Neural crest cell (in vitro differentiated cells): ENCODE data around the gene ADARB1. TPM values are rescaled to one million over a fixed set of nuclear protein-coding genes. Genes with fewer than 3 reads are reported as not detected.

Experiments used
- DNase-seq: peaks from one replicate; pipeline ENCODE4 v3.0.0; 2021; ENCODE audit warnings: low read depth, mixed read lengths, low spot score
- H3K27ac Mint-ChIP-seq: one replicate; pipeline ENCODE4 v1.8.0; 2021; ENCODE audit warnings: mild to moderate bottlenecking, mixed read lengths; ENCODE audit not compliant: unreplicated experiment
- H3K27me3 Mint-ChIP-seq: 2 replicates; pipeline ENCODE4 v1.8.0; 2021; ENCODE audit warnings: low read depth, mild to moderate bottlenecking, mixed read lengths
- H3K36me3 Mint-ChIP-seq: 2 replicates; pipeline ENCODE4 v1.8.0; 2021; ENCODE audit warnings: low read depth, mild to moderate bottlenecking, mixed read lengths
- H3K4me1 Mint-ChIP-seq: 2 replicates; pipeline ENCODE4 v1.8.0; 2021; ENCODE audit warnings: mixed read lengths
- H3K4me3 Mint-ChIP-seq: one replicate; pipeline ENCODE4 v1.8.0; 2021; ENCODE audit warnings: mild to moderate bottlenecking, mixed read lengths
- H3K9me3 Mint-ChIP-seq: 2 replicates; pipeline ENCODE4 v1.8.0; 2021; ENCODE audit warnings: mixed read lengths
- CTCF ChIP-seq: fragments of 200-600 bp; sonication (generic); conservative IDR thresholded peaks from 2 replicates; pipeline ENCODE4 v1.5.0; 2021; ENCODE audit warnings: antibody characterized with exemption, mild to moderate bottlenecking
- total RNA-seq: library from RNA; stranded (reverse); gene quantifications from 2 replicates; pipeline ENCODE4 v1.2.1, GENCODE V29; 2021

Gene ADARB1
- total RNA-seq, 1 donor from 2014 or later, result 21.0 TPM

- Mint-ChIP-seq H3K4me3 (no peak overlapping the region), H3K9me3 (no peaks in the 10 kb centered on the region), H3K36me3 (no peaks in the 10 kb centered on the region), H3K27ac (no peak overlapping the region), H3K27me3 (peaks cover 7% of the 10 kb centered on the region), H3K4me1 (peaks cover 23% of the 10 kb centered on the region)
- DNase-seq, result no peak
- no peak for TF ChIP-seq CTCF
These were observed 14.3 kb upstream of the ADARB1 start for GRCh38 chr21:45060089-45060488.

GRCh38 chr21:45060675-45061311 lies 13.6 kb upstream of the ADARB1 start:
- Mint-ChIP-seq H3K4me3 (no peak overlapping the region), H3K4me1 (peaks cover 23% of the 10 kb centered on the region), H3K9me3 (no peaks in the 10 kb centered on the region), H3K27ac (no peak overlapping the region), H3K27me3 (peaks cover 7% of the 10 kb centered on the region), H3K36me3 (no peaks in the 10 kb centered on the region)
- TF ChIP-seq CTCF, result no peak
- no peak for DNase-seq

- no peak for DNase-seq
- TF ChIP-seq CTCF, result no peak
These were observed 10.3 kb upstream of the ADARB1 start for GRCh38 chr21:45064091-45064490.

GRCh38 chr21:45064618-45065399 lies 9.6 kb upstream of the ADARB1 start:
- TF ChIP-seq CTCF, result no peak
- Mint-ChIP-seq H3K9me3 (no peaks in the 10 kb centered on the region), H3K27ac (no peak overlapping the region), H3K4me1 (peaks cover 16% of the 10 kb centered on the region), H3K27me3 (peaks cover 1% of the 10 kb centered on the region), H3K36me3 (no peaks in the 10 kb centered on the region), H3K4me3 (no peak overlapping the region)
- DNase-seq, result no peak

More at GRCh38 chr21:45064091-45064490, 10.3 kb upstream of the ADARB1 start:
- Mint-ChIP-seq H3K4me1 (peaks cover 16% of the 10 kb centered on the region), H3K4me3 (no peak overlapping the region), H3K27ac (no peak overlapping the region), H3K36me3 (no peaks in the 10 kb centered on the region), H3K27me3 (peaks cover 3% of the 10 kb centered on the region), H3K9me3 (no peaks in the 10 kb centered on the region)

GRCh38 chr21:45067462-45068285 lies 6.7 kb upstream of the ADARB1 start:
- Mint-ChIP-seq H3K4me1 (peaks cover 3% of the 10 kb centered on the region), H3K27me3 (no peaks in the 10 kb centered on the region), H3K9me3 (no peaks in the 10 kb centered on the region), H3K36me3 (no peaks in the 10 kb centered on the region), H3K4me3 (no peak overlapping the region), H3K27ac (no peak overlapping the region)
- no peak for DNase-seq
- no peak for TF ChIP-seq CTCF
